HG02973 (cell line): ENCODE measurements around the gene DUSP5.
A peak's percentile ranks its signal among the peaks of the same experiment; 100 is the strongest.

Experiments used
- ATAC-seq: cut with Tn5 transposase; IDR thresholded peaks from one replicate; pipeline ENCODE4 v1.9.1; 2021; ENCODE audit warnings: moderate library complexity; ENCODE audit not compliant: unreplicated experiment

The DUSP5 gene

GRCh38 chr10:110499796-110500514 lies 2.2 kb downstream of the DUSP5 start:
- ATAC-seq = no peak

GRCh38 chr10:110500515-110500905 lies 2.8 kb downstream of the DUSP5 start:
- ATAC-seq = no peak

GRCh38 chr10:110501142-110501937 lies 3.6 kb downstream of the DUSP5 start:
- no peak for ATAC-seq

GRCh38 chr10:110502072-110502845 lies 4.6 kb downstream of the DUSP5 start:
- no peak for ATAC-seq

GRCh38 chr10:110502851-110503301 lies 5.2 kb downstream of the DUSP5 start:
- peak; percentile 41 for ATAC-seq

GRCh38 chr10:110503528-110504110 lies 5.9 kb downstream of the DUSP5 start:
- ATAC-seq = no peak

- ATAC-seq = peak; percentile 59
Observed at GRCh38 chr10:110504111-110504735, 6.5 kb downstream of the DUSP5 start.

- no peak for ATAC-seq
Observed at GRCh38 chr10:110505130-110505770, 7.5 kb downstream of the DUSP5 start.

- no peak for ATAC-seq
Observed at GRCh38 chr10:110506448-110506847, 8.7 kb downstream of the DUSP5 start.

- no peak for ATAC-seq
Observed at GRCh38 chr10:110507346-110507745, 9.6 kb downstream of the DUSP5 start.

- ATAC-seq = no peak
Observed at GRCh38 chr10:110508159-110508788, 10.6 kb downstream of the DUSP5 start.

GRCh38 chr10:110508806-110509544 lies 11.3 kb downstream of the DUSP5 start:
- no peak for ATAC-seq

GRCh38 chr10:110509560-110509959 lies 11.9 kb downstream of the DUSP5 start:
- ATAC-seq = no peak

GRCh38 chr10:110510086-110510485 lies 12.4 kb downstream of the DUSP5 start:
- no peak for ATAC-seq

GRCh38 chr10:110510730-110511129 lies 13.0 kb downstream of the DUSP5 start:
- no peak for ATAC-seq

- ATAC-seq = no peak
Observed at GRCh38 chr10:110511734-110512449, 14.2 kb downstream of the DUSP5 start.

- ATAC-seq = no peak
Observed at GRCh38 chr10:110512461-110513187, 14.9 kb downstream of the DUSP5 start.

GRCh38 chr10:110513949-110514348 lies 16.2 kb downstream of the DUSP5 start:
- ATAC-seq = no peak
